Right ventricle myocardium inferior (tissue), 1 donor: ENCODE measurements around the gene PMS1. TPM values are rescaled to one million over a fixed set of nuclear protein-coding genes. Genes with fewer than 3 reads are reported as not detected.
"Not testable (repeated sequence)": the region's sequence is repeated elsewhere in the genome, so short reads cannot be mapped to it uniquely, and the experiment has no call there.

Experiments used
- ATAC-seq: fragments of 200-7000 bp; cut with Tn5 transposase; one replicate; pipeline ENCODE4 v1.9.1; 2020; ENCODE audit warnings: mild to moderate bottlenecking, moderate library complexity
- DNase-seq: peaks from one replicate; pipeline ENCODE4 v3.0.0; 2021; ENCODE audit errors: missing footprints
- intact Hi-C: fragments of 100-400 bp; cut with DNase I; formaldehyde crosslinking; loops from one replicate; pipeline ENCODE4 v1.11.0; 2022
- total RNA-seq: library from RNA; stranded (reverse); fragmentation: NEBNext Ultra II Directional; extraction: Animal tissue kit (Norgen Biotek cat#: 25700); gene quantifications from one replicate; pipeline ENCODE4 v1.2.1, GENCODE V29; 2021
- donor health status: DM: no; HTN: yes; CAD: no; lungs with severe emphysema.

Gene PMS1
- total RNA-seq, 1 donor from 2014 or later: 15.1 TPM

- intact Hi-C loops: no loop called here
- DNase-seq: no peak
- ATAC-seq: no peak
Measured at GRCh38 chr2:189849550-189849949, 65.3 kb downstream of the PMS1 start.

GRCh38 chr2:189851174-189851826 is 67.0 kb downstream of the PMS1 start:
- intact Hi-C loops: no loop called here
- ATAC-seq: no peak
- DNase-seq: no peak

- intact Hi-C loops: no loop called here
- DNase-seq: no peak
Measured at GRCh38 chr2:189854187-189854586, 69.9 kb downstream of the PMS1 start.

GRCh38 chr2:189854940-189855339 is 70.7 kb downstream of the PMS1 start:
- DNase-seq: no peak
- intact Hi-C loops: no loop called here
- no peak for ATAC-seq

More at GRCh38 chr2:189854187-189854586, 69.9 kb downstream of the PMS1 start:
- ATAC-seq: no peak

GRCh38 chr2:189858291-189858690 is 74.0 kb downstream of the PMS1 start:
- intact Hi-C loops: no loop called here
- ATAC-seq (no peak), DNase-seq (no peak)

- no peak for ATAC-seq
- no peak for DNase-seq
- intact Hi-C loops: no loop called here
Measured at GRCh38 chr2:189860161-189860560, 75.9 kb downstream of the PMS1 start.

- intact Hi-C loops: no loop called here
- no peak for ATAC-seq
- DNase-seq: no peak
Measured at GRCh38 chr2:189862751-189863150, 78.5 kb downstream of the PMS1 start.

- DNase-seq (no peak), ATAC-seq (no peak)
- intact Hi-C loops: no loop called here
Measured at GRCh38 chr2:189865826-189866225, 81.6 kb downstream of the PMS1 start.

GRCh38 chr2:189866296-189866695 is 82.0 kb downstream of the PMS1 start:
- no peak for ATAC-seq
- DNase-seq: no peak
- intact Hi-C loops: no loop called here

GRCh38 chr2:189868896-189869295 is 84.6 kb downstream of the PMS1 start:
- ATAC-seq: no peak
- intact Hi-C loops: no loop called here
- no peak for DNase-seq

GRCh38 chr2:189870381-189871085 is 86.3 kb downstream of the PMS1 start:
- intact Hi-C loops: no loop called here
- ATAC-seq (no peak), DNase-seq (no peak)

GRCh38 chr2:189873696-189874095 is 89.4 kb downstream of the PMS1 start:
- DNase-seq (no peak), ATAC-seq (no peak)
- intact Hi-C loops: no loop called here

GRCh38 chr2:189874586-189875320 is 90.5 kb downstream of the PMS1 start:
- DNase-seq: no peak
- intact Hi-C loops: no loop called here
- no peak for ATAC-seq

- ATAC-seq: no peak
- intact Hi-C loops: no loop called here
Measured at GRCh38 chr2:189876271-189876670, 92.0 kb downstream of the PMS1 start.

GRCh38 chr2:189879716-189880081 is 95.4 kb downstream of the PMS1 start:
- intact Hi-C loops: no loop called here
- DNase-seq (no peak), ATAC-seq (no peak)

More at GRCh38 chr2:189876271-189876670, 92.0 kb downstream of the PMS1 start:
- DNase-seq: no peak

- ATAC-seq: no peak
- intact Hi-C loops: no loop called here
- DNase-seq: no peak
Measured at GRCh38 chr2:189880429-189880828, 96.2 kb downstream of the PMS1 start.

- DNase-seq (no peak), ATAC-seq (no peak)
- intact Hi-C loops: no loop called here
Measured at GRCh38 chr2:189880832-189881492, 96.7 kb downstream of the PMS1 start.

GRCh38 chr2:189885368-189885767 is 101.1 kb downstream of the PMS1 start:
- no peak for DNase-seq
- intact Hi-C loops: no loop called here
- ATAC-seq: no peak

GRCh38 chr2:189892546-189893294 is 108.5 kb downstream of the PMS1 start:
- DNase-seq, ATAC-seq, intact Hi-C loops: not testable (repeated sequence)
